Astrocyte (in vitro differentiated cells and primary cell): Measurements from ENCODE around the gene MAGIX.

Experiments used
- EZH2 ChIP-seq: IDR thresholded peaks from 2 replicates; pipeline ENCODE4 v1.6.1; 2012; ENCODE audit warnings: mild to moderate bottlenecking, low read length, inconsistent platforms; ENCODE audit not compliant: insufficient read depth
- TF ChIP-seq, protein P1 (sequence below): IDR thresholded peaks from 2 replicates; pipeline ENCODE4 v1.5.1; 2011; ENCODE audit warnings: low read depth, mild to moderate bottlenecking, inconsistent platforms, low read length, moderate library complexity; ENCODE audit not compliant: insufficient read depth

DNA sequence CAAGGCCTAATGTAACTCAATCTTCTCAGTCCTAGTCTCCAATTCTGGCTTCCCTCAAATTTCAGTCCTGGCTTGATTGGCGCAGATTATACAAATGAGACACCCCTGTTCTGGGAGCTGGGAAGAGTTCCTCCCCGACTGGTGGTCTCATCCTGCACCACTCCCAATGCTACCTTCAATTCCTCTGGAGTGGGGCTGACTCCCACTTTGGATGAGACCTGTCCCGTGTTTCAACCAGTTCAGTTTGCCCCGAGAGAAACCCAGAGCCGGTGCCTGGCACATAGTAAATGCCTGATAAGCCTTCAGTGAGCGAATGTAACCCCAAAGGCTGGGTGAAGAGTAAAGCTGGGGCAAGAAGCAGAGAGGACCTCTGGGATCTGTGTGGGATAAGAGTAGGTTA is 41.5 kb downstream of the MAGIX start:
- TF ChIP-seq, protein P1, sequence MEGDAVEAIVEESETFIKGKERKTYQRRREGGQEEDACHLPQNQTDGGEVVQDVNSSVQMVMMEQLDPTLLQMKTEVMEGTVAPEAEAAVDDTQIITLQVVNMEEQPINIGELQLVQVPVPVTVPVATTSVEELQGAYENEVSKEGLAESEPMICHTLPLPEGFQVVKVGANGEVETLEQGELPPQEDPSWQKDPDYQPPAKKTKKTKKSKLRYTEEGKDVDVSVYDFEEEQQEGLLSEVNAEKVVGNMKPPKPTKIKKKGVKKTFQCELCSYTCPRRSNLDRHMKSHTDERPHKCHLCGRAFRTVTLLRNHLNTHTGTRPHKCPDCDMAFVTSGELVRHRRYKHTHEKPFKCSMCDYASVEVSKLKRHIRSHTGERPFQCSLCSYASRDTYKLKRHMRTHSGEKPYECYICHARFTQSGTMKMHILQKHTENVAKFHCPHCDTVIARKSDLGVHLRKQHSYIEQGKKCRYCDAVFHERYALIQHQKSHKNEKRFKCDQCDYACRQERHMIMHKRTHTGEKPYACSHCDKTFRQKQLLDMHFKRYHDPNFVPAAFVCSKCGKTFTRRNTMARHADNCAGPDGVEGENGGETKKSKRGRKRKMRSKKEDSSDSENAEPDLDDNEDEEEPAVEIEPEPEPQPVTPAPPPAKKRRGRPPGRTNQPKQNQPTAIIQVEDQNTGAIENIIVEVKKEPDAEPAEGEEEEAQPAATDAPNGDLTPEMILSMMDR = no peak
- no peak for TF ChIP-seq EZH2
